GM19240 (cell line): ENCODE results near the gene DDX10.
"Not testable (repeated sequence)": the region's sequence is repeated elsewhere in the genome, so short reads cannot be mapped to it uniquely, and the experiment has no call there.

Source experiments
- DNase-seq: peaks from one replicate; pipeline ENCODE4 v3.0.0; 2011; ENCODE audit warnings: low spot score; ENCODE audit not compliant: insufficient read length

DDX10 gene

GRCh38 chr11:108715239-108715638, 50.4 kb downstream of the DDX10 start:
- DNase-seq: no peak

DNA sequence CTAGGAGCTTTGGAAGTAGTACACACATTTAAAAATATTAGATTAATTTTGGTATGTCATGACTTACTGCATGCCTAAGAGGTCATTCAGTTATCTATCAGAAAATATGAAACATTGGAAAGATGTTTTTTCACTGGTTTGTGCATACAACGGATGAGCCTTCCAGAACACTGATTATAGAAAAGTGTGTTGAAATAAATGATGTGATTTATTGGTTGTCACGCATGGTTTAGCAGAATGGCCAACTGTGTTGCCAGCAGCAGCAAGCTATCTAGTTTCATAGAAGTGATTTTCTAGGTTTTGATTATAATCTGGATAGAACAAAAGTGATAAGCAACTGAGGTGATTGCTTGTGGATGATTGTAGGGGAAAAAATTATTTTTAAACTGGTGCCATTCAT, 53.6 kb downstream of the DDX10 start:
- no peak for DNase-seq

DNA sequence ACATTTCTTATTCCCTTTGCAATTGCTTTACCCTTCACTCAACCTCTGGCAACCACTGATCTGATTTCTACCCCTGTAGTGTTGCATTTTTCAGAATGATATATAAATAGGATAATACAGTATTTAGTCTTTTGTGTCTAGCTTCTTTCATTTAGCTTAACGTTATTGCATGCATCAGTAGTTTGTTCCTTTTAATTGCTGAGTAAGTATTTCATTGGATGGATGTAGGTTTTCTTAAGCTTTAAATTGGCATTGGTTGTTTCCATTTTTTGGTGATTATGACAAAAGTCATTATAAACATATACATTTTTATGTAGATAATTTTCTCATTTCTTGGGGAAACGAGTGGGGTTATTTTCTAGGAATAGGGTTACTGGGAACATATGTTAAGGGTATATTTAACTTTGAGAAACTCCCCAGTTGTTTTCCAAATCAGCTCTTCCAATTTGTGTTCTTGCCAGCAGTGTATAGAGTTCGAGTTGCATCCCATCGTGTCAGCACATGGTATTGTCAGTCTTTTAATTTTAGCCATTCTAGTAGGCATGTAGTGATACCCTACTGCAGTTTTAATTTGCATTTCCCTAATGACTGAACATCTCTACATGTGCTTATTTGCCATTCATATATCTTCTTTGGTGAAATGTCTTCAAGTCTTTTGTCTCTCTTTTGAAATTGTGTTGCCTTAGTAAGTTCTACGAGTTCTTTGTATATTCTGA, 60.3 kb downstream of the DDX10 start:
- DNase-seq: no peak

DNA sequence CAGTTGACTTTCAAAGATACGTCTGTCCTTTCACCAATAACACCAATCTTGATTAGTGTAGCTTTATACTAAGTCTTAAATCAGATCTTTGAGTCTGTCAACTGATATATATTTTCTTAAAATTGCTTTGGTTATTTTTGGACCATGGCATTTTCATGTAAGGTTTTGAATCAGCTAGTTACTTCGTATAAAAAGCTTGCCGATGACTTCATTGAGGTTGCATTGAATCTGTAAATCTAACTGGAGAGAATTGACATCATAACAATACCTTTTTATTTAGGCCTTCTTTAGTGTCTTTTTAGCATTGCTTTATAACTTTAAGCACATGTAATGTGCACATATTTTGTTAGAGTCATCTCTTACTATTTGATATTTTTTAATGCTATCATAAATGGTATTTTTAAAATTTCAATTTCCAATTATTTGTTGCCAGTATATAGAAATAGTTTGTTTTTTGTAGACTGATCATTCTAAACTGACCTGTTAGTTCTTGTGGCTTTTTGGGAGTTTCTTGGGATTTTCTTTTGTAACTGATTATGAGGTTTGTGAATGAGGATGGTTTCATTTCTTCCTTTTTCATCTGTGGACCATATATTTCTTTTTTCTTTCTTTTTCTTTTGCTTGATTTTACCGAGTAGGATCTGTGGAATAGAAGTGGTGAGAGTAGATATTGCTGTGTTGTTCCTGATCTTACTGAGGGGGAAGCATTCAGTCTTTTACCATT, 61.4 kb downstream of the DDX10 start:
- no peak for DNase-seq

DNA sequence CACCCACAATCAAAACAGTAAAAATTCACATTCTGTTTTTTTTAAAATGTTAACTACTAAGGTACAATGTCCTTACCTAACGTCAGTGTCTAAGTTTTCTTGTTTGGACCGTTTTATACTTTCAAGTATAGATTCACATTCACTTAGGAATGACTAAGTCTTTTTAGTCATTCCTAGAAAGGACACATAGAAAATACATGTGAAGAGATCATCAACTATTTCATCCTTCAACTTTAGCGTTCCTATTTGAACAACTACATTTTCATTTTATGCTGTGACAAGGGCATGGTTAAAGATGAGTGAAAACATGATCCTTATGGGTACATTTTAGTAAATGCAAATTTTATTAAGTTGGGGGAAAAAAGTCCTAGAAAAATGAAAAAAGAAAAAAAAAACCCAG, 62.8 kb downstream of the DDX10 start:
- no peak for DNase-seq

- no peak for DNase-seq
These were observed 64.5 kb downstream of the DDX10 start for GRCh38 chr11:108729227-108729871.

DNA sequence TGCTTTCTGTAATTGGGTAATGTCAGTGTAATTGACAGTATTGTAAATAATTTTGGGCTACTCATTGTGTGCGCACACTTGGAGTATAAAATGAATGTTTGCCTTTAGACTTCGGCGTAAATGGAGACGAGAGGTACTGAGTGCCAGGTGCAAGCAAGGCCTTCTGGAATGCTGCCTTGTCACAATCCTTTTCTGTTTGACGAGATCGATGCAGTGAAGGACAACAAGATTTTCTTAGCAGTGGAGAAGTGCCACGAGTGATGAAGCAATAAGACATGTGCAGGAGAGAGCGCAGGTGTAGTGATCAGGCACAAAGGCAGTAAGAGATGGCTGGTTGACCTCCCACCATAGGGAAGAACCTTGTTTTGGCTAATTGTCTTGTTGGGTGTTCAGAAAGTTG, 67.5 kb downstream of the DDX10 start:
- DNase-seq: no peak

GRCh38 chr11:108733479-108734116, 68.7 kb downstream of the DDX10 start:
- DNase-seq: no peak

GRCh38 chr11:108734283-108734682, 69.4 kb downstream of the DDX10 start:
- no peak for DNase-seq

DNA sequence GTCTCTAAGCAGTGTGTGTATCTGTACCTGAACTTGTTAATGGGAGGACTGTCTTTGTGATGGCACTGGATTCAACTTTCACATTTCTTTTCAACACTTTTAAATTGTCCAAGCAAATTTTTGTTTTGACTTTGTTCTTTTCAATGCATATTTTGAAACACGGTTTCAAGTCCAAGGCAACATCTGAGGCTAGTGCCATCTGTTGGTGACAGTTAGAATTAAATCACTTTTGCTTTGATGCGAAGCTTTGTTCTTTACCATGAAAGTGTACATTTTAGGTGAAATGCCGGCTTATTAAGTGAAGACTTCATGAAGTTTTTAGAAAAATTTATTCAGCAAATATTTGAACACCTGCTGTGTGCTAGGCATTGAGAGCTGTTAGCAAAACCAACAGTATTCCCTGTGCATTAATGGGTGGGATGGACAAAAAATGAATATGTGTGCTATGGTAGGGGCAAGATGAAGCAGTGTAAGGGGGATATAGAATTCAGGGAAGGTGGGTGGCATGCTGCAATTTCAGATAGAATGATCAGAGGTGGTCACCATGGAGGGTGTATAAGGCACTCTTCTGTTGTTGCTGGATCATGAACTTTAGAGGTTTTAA, 70.2 kb downstream of the DDX10 start:
- DNase-seq: no peak

- not testable (repeated sequence) for DNase-seq
These were observed 75.3 kb downstream of the DDX10 start for GRCh38 chr11:108740132-108740531.

GRCh38 chr11:108743851-108744250, 79.0 kb downstream of the DDX10 start:
- DNase-seq: no peak

DNA sequence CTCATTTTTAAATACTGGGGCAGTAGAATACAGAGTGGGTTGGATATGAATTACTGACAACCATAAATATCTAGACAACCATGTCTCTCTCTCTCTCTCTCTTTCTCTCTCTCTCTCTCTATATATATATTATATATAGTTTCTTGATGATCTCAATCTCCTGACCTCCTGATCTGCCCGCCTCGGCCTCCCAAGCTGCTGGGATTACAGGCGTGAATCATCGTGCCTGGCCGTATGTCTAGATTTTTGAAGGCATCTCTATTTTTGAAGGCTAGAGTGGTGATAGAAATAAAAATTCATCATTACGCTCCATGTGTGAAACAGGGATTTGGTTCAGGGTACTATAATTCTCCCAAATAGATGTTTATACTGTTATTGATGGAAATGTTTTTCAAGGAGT, 84.1 kb downstream of the DDX10 start:
- DNase-seq: no peak

DNA sequence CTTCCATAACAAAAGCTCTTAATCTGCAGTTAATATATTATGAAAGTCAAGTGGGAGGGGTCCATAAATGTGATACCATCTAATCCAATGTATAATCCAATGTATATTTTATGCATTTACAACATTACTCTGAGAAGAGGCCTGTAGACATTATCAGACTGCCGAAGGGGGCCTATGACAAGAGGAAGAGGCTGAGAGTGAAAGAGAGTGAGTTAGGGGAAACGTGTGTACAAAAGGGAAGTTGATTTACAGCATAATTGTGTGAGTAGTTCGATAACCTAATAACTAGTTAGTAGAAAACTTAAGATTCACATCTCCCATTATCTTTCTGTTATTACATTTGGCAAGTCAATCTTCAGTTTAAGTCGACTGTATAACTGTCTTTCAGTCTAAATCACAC, 86.6 kb downstream of the DDX10 start:
- DNase-seq: no peak

DNA sequence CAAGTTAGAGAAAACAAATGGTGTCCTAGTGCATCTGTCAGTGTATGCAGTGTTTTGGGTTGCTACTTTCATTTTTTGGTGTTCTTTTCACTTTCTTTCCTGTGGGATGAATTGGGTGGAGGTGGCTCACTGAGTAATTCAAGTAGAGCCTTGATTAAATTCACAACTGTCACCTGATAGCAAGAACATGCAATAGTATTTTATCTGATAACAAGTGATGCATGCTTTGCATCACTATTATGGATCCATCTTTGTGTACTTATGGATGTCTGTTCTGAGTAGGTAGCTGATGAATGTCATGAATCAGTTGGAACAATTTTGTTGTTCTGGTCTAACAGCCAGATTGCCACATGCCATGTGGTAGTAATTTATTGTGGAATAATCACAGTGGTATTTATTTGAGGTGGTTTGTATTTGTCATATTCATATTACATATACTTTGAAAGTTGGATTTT, 87.5 kb downstream of the DDX10 start:
- DNase-seq: no peak

DNA sequence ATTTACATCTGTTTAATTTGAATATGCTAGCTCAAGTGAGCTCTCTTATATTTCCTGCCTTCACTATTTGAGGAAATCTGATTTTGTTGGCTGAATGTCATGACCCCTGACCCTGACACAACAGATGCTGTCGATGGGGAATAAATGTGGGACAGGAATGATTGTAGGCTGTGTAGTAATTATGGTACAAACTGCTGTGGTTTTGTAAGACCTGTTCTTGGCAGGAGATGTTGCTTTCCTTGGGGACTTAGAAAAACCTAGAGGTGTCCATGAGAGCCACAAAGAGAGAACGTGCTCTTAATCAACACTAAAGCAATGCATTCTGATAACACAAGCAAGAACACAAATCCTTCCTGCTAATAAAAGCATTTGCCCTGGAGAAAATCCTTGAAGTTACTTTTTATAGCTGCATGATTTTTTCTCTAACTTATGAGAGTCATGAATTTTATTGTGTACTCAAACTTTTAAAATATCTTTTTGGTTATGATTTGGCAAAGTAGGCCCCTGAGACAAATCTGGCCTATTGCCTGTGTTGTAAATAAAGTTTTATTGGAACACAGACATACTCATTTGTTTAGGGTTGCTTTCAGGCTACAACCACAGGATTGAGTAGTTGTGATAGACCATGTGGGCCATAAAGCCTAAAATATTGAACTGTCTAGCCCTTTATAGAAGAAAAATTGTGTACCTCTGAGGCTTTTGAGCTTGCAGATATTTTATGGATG, 90.2 kb downstream of the DDX10 start:
- no peak for DNase-seq

- no peak for DNase-seq
These were observed 92.8 kb downstream of the DDX10 start for GRCh38 chr11:108757630-108758029.

DNA sequence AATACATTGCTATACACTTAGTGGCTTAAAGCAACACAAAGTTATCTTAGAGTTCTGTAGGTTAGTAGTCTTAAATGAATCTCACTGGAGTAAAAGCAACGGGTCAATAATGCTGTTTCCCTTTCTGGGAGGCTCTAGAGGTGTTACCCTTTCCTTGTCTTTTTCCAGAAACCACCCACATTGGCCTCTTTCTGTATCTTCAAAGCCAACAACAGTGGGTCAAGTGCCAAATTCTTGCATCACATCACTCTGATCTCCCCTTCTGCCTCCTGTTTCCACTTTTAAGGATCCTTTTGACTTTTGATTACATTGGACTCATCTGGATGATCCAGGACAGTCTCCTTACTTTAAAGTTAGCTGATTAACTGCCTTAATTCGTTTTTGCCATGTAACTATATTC, 93.6 kb downstream of the DDX10 start:
- DNase-seq: no peak

GRCh38 chr11:108766596-108767173, 101.8 kb downstream of the DDX10 start:
- DNase-seq: no peak

- DNase-seq: no peak
These were observed 103.5 kb downstream of the DDX10 start for GRCh38 chr11:108768370-108768769.

DNA sequence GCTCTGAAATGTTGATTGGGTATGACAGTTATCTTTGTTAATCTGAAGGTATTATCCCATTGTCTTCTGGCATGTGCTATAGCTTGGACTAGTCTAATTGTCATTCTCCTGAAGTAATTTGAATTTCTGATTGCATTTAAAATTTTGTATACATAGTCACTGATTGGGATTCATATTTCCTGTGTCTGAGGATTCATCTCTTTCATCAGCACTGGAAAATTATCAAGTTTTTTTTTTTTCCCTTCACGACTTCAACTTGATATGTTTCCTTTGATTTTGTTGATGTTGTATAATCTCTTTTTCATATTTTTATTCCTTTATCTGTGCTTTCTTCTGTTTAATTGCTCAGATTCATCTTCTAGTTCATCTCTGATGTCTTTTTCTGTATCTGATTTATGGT, 104.1 kb downstream of the DDX10 start:
- DNase-seq: no peak
